Cardiac muscle cell (in vitro differentiated cells and primary cell): ENCODE data around the gene PDE8A. TPM values are rescaled to one million over a fixed set of nuclear protein-coding genes. Genes with fewer than 3 reads are reported as not detected.

Experiments
- DNase-seq, 2 donors: peaks; one replicate each; pipeline versions ENCODE4 v3.0.0 to v3.0.0-alpha.2; 2010 to 2017; ENCODE audit warnings: low read depth in 1 of 2, low spot score in 1 of 2
- H3K27ac ChIP-seq: fragments of 200-600 bp; sonication (generic); 2 replicates; pipeline ENCODE4 v1.5.1; 2016
- H3K27me3 ChIP-seq: fragments of 200-600 bp; sonication (generic); 2 replicates; pipeline ENCODE4 v1.6.0; 2016; ENCODE audit warnings: control low read depth
- H3K36me3 ChIP-seq: fragments of 200-600 bp; sonication (generic); 2 replicates; pipeline ENCODE4 v1.5.1; 2016; ENCODE audit warnings: control low read depth
- H3K4me1 ChIP-seq: fragments of 200-600 bp; sonication (generic); 2 replicates; pipeline ENCODE4 v1.8.1; 2017; ENCODE audit warnings: low read depth, mild to moderate bottlenecking, mixed run types
- H3K4me3 ChIP-seq: fragments of 200-600 bp; sonication (generic); 2 replicates; pipeline ENCODE4 v1.5.1; 2016; ENCODE audit warnings: mild to moderate bottlenecking
- H3K9me3 ChIP-seq: fragments of 200-600 bp; sonication (generic); 2 replicates; pipeline ENCODE4 v1.5.1; 2017; ENCODE audit warnings: low read depth, mild to moderate bottlenecking, control low read depth
- polyA plus RNA-seq: library from polyadenylated mRNA; unstranded; fragments of >200 nt; fragmentation: Nextera tagmentation; extraction: Ambion mirVana; gene quantifications from 2 replicates; pipeline ENCODE4 v1.2.1, GENCODE V29; 2016
- total RNA-seq: library from RNA; depleted of rRNA; stranded (reverse); fragments of >200 nt; gene quantifications from 2 replicates; pipeline ENCODE4 v1.2.3, GENCODE V29; 2016
- TF ChIP-seq, protein P1 (sequence below): IDR thresholded peaks from 2 replicates; pipeline ENCODE4 v1.5.1; 2012; ENCODE audit warnings: low read depth, mild to moderate bottlenecking, low read length

The PDE8A gene
- total and polyA plus RNA-seq, 2 experiments from 2014 or later = 10.2 to 26.8 TPM

DNA sequence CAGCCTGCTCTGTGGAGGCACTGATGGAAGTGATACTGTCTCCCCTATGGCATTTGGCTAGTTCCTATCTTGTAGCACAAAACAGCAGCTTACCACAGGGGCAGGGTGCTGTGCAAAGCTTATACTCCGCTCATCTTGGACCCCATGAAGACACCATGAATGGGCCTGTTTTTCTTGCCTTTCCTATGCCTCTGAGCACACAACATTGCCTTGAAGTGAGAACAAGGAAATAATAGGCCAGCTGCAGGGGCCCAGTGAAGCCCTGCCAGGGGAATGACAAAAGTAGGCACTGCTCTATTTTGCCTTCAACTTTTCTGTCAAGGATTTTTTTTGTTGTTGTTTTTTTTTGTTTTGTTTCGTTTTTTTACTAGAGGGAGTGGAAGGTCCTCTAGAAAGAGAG, 110.3 kb downstream of the PDE8A start:
- DNase-seq = no peak
- H3K4me1 ChIP-seq = no peaks in the 10 kb centered on the region
- no peaks in the 10 kb centered on the region for H3K9me3 ChIP-seq
- H3K27ac ChIP-seq = no peak overlapping the region
- peaks cover 3% of the 10 kb centered on the region for H3K36me3 ChIP-seq
- TF ChIP-seq, protein P1, sequence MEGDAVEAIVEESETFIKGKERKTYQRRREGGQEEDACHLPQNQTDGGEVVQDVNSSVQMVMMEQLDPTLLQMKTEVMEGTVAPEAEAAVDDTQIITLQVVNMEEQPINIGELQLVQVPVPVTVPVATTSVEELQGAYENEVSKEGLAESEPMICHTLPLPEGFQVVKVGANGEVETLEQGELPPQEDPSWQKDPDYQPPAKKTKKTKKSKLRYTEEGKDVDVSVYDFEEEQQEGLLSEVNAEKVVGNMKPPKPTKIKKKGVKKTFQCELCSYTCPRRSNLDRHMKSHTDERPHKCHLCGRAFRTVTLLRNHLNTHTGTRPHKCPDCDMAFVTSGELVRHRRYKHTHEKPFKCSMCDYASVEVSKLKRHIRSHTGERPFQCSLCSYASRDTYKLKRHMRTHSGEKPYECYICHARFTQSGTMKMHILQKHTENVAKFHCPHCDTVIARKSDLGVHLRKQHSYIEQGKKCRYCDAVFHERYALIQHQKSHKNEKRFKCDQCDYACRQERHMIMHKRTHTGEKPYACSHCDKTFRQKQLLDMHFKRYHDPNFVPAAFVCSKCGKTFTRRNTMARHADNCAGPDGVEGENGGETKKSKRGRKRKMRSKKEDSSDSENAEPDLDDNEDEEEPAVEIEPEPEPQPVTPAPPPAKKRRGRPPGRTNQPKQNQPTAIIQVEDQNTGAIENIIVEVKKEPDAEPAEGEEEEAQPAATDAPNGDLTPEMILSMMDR = no peak
- H3K4me3 ChIP-seq = no peak overlapping the region
- no peaks in the 10 kb centered on the region for H3K27me3 ChIP-seq

GRCh38 chr15:85094685-85095084, 113.0 kb downstream of the PDE8A start:
- TF ChIP-seq, protein P1 = no peak
- H3K4me1 ChIP-seq = no peaks in the 10 kb centered on the region
- H3K9me3 ChIP-seq = no peaks in the 10 kb centered on the region
- H3K36me3 ChIP-seq = peaks cover 1% of the 10 kb centered on the region
- no peak overlapping the region for H3K4me3 ChIP-seq
- no peak overlapping the region for H3K27ac ChIP-seq
- DNase-seq = peak in 1 of 2 donors; percentile 22
- no peaks in the 10 kb centered on the region for H3K27me3 ChIP-seq

GRCh38 chr15:85095566-85095965, 113.9 kb downstream of the PDE8A start:
- Histone ChIP-seq H3K36me3 (no peaks in the 10 kb centered on the region), H3K4me1 (no peaks in the 10 kb centered on the region), H3K27ac (no peak overlapping the region), H3K4me3 (no peak overlapping the region), H3K27me3 (no peaks in the 10 kb centered on the region), H3K9me3 (no peaks in the 10 kb centered on the region)
- TF ChIP-seq, protein P1 = no peak
- DNase-seq = no peak

GRCh38 chr15:85097250-85097649, 115.6 kb downstream of the PDE8A start:
- no peak overlapping the region for H3K27ac ChIP-seq
- no peak overlapping the region for H3K4me3 ChIP-seq
- H3K27me3 ChIP-seq = no peaks in the 10 kb centered on the region
- TF ChIP-seq, protein P1 = no peak
- no peaks in the 10 kb centered on the region for H3K4me1 ChIP-seq
- no peak for DNase-seq
- no peaks in the 10 kb centered on the region for H3K9me3 ChIP-seq
- H3K36me3 ChIP-seq = no peaks in the 10 kb centered on the region

DNA sequence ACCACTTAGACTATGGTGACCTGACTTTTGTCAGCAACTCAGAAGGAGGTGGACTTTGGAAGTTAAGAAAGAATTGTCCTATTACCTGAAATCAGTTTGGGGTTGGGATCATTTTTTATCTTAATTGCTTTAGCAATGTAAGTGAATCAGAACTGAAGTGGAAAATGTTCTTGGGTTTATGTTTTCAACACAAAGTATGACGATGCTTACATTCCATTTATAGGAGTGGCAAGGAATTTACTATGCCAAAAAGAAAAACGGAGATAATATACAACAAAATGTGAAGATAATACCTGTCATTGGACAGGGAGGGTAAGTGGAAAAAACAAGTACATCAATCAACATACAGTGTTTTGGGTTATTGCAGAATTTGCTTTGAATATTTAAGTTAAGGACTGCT, 116.1 kb downstream of the PDE8A start:
- DNase-seq = peak in 1 of 2 donors; percentile 9
- H3K27ac ChIP-seq = no peak overlapping the region
- no peaks in the 10 kb centered on the region for H3K36me3 ChIP-seq
- no peaks in the 10 kb centered on the region for H3K9me3 ChIP-seq
- H3K27me3 ChIP-seq = no peaks in the 10 kb centered on the region
- H3K4me3 ChIP-seq = no peak overlapping the region
- H3K4me1 ChIP-seq = no peaks in the 10 kb centered on the region
- TF ChIP-seq, protein P1 = no peak
